NCI-H2196 (cell line): Measurements from ENCODE around the gene OR4D11.
"Not testable (repeated sequence)": the region's sequence is repeated elsewhere in the genome, so short reads cannot be mapped to it uniquely, and the experiment has no call there.

Experiments
- DNase-seq: peaks from one replicate; lab custom pipeline; 2025; ENCODE audit not compliant: unreplicated experiment; lab: John Stamatoyannopoulos, UW

OR4D11 gene

GRCh38 chr11:59503276-59503675 lies at the start of gene OR4D11:
TSS of gene OR4D11 (plus strand) at chr11:59503576. CDS start at chr11:59503576, 0 bp downstream.
- DNase-seq: no peak

- DNase-seq: no peak
These were observed 46.7 kb upstream of the OR4D11 start, which contains the start of gene OR4D6 for GRCh38 chr11:59456661-59457060. TSS of gene OR4D6 (plus strand) at chr11:59456961. CDS start at chr11:59456961, 0 bp downstream.

- DNase-seq: no peak
These were observed 43.5 kb upstream of the OR4D11 start for GRCh38 chr11:59459916-59460315.

GRCh38 chr11:59463190-59463641 lies 40.2 kb upstream of the OR4D11 start:
- no peak for DNase-seq

- no peak for DNase-seq
These were observed 30.4 kb upstream of the OR4D11 start, which contains the start of gene OR4D10 for GRCh38 chr11:59473015-59473414. TSS of gene OR4D10 (plus strand) at chr11:59473315. CDS start at chr11:59477430, 4,115 bp downstream.

GRCh38 chr11:59475176-59475575 lies 28.2 kb upstream of the OR4D11 start:
- no peak for DNase-seq

GRCh38 chr11:59479906-59480305 lies 23.5 kb upstream of the OR4D11 start:
- no peak for DNase-seq

- no peak for DNase-seq
These were observed 23.0 kb upstream of the OR4D11 start for GRCh38 chr11:59480359-59480758.

GRCh38 chr11:59501931-59502330 lies 1.4 kb upstream of the OR4D11 start:
- DNase-seq: no peak

- DNase-seq: no peak
These were observed 7.7 kb downstream of the OR4D11 start, which contains the start of gene OR4D9 for GRCh38 chr11:59510941-59511589. TSS of gene OR4D9 (plus strand) at chr11:59511539. CDS start at chr11:59514913, 3,374 bp downstream.

GRCh38 chr11:59511675-59512074 lies 8.3 kb downstream of the OR4D11 start:
- no peak for DNase-seq

- not testable (repeated sequence) for DNase-seq
These were observed 16.8 kb downstream of the OR4D11 start for GRCh38 chr11:59520139-59520538.

- DNase-seq: no peak
These were observed 17.4 kb downstream of the OR4D11 start for GRCh38 chr11:59520741-59521140.

GRCh38 chr11:59523541-59523940 lies 20.2 kb downstream of the OR4D11 start:
- no peak for DNase-seq

- no peak for DNase-seq
These were observed 25.3 kb downstream of the OR4D11 start for GRCh38 chr11:59528711-59529110.

- DNase-seq: no peak
These were observed 29.2 kb downstream of the OR4D11 start for GRCh38 chr11:59532620-59533019.

- DNase-seq: no peak
These were observed 31.3 kb downstream of the OR4D11 start for GRCh38 chr11:59534676-59535075.

- no peak for DNase-seq
These were observed 38.9 kb downstream of the OR4D11 start for GRCh38 chr11:59542142-59542810.

GRCh38 chr11:59543713-59544112 lies 40.3 kb downstream of the OR4D11 start:
- not testable (repeated sequence) for DNase-seq

- no peak for DNase-seq
These were observed 41.4 kb downstream of the OR4D11 start for GRCh38 chr11:59544869-59545178.

- DNase-seq: no peak
These were observed 42.0 kb downstream of the OR4D11 start for GRCh38 chr11:59545179-59546020.
